ENCODE measurements around the gene MRPL39. TPM values are rescaled to one million over a fixed set of nuclear protein-coding genes. Genes with fewer than 3 reads are reported as not detected.

Gene MRPL39
- polyA plus RNA-seq, 4 donors: 38.0 to 45.2 (median 41.0) TPM

GRCh38 chr21:25550352-25551120, 56.7 kb downstream of the MRPL39 start:
- DNase-seq (ENCODE audit: low read depth in 4 of 4, low spot score in 2 of 4): no peak

GRCh38 chr21:25541042-25541441, 66.2 kb downstream of the MRPL39 start:
- DNase-seq (ENCODE audit: low read depth in 4 of 4, low spot score in 2 of 4): no peak

- DNase-seq (ENCODE audit: low read depth in 4 of 4, low spot score in 2 of 4): no peak
Observed at GRCh38 chr21:25539606-25540005, 67.7 kb downstream of the MRPL39 start.

- no peak for DNase-seq (ENCODE audit: low read depth in 4 of 4, low spot score in 2 of 4)
Observed at GRCh38 chr21:25537174-25537573, 70.1 kb downstream of the MRPL39 start.

- no peak for DNase-seq (ENCODE audit: low read depth in 4 of 4, low spot score in 2 of 4)
Observed at GRCh38 chr21:25536752-25537151, 70.5 kb downstream of the MRPL39 start.

- DNase-seq (ENCODE audit: low read depth in 4 of 4, low spot score in 2 of 4): no peak
Observed at GRCh38 chr21:25535849-25536248, 71.4 kb downstream of the MRPL39 start.

Other genes with a start within 250 kb of the MRPL39 start
- 10 to 100 TPM in 3 of 4 donors, 1 to 10 TPM in 1; 9.3 to 13.5 (median 11.7) TPM for gene JAM2, start 31.8 kb upstream of the MRPL39 start, polyA plus RNA-seq (ENCODE audit: insufficient read length in 4 of 4)
- 100 to 1,000 TPM; 201 to 275 (median 238) TPM for gene ATP5PF, start 127.4 kb upstream of the MRPL39 start, polyA plus RNA-seq (ENCODE audit: insufficient read length in 4 of 4)
- 10 to 100 TPM; 40.7 to 49.3 (median 46.8) TPM for gene GABPA, start 127.5 kb upstream of the MRPL39 start, polyA plus RNA-seq (ENCODE audit: insufficient read length in 4 of 4)